ENCODE measurements around the gene AKT3.

Gene AKT3

GRCh38 chr1:243738020-243738419, 112.0 kb downstream of the AKT3 start:
- no peak overlapping the region for H3K4me3 ChIP-seq (ENCODE audit: low read depth, low read length)
- TF ChIP-seq CTCF (IDR thresholded peaks at IDR 0.05; ENCODE audit: control insufficient read depth, extremely low read depth, insufficient read depth): no peak
- DNase-seq (ENCODE audit: low read depth): no peak

- no peak for DNase-seq (ENCODE audit: low read depth)
- H3K4me3 ChIP-seq (ENCODE audit: low read depth, low read length): no peak overlapping the region
- TF ChIP-seq CTCF (IDR thresholded peaks at IDR 0.05; ENCODE audit: control insufficient read depth, extremely low read depth, insufficient read depth): no peak
These were observed 114.6 kb downstream of the AKT3 start for GRCh38 chr1:243735457-243735856.

GRCh38 chr1:243734308-243734695, 115.7 kb downstream of the AKT3 start:
- no peak overlapping the region for H3K4me3 ChIP-seq (ENCODE audit: low read depth, low read length)
- DNase-seq (ENCODE audit: low read depth): no peak
- no peak for TF ChIP-seq CTCF (IDR thresholded peaks at IDR 0.05; ENCODE audit: control insufficient read depth, extremely low read depth, insufficient read depth)

GRCh38 chr1:243733670-243734307, 116.3 kb downstream of the AKT3 start:
- no peak for TF ChIP-seq CTCF (IDR thresholded peaks at IDR 0.05; ENCODE audit: control insufficient read depth, extremely low read depth, insufficient read depth)
- no peak overlapping the region for H3K4me3 ChIP-seq (ENCODE audit: low read depth, low read length)
- DNase-seq (ENCODE audit: low read depth): no peak

GRCh38 chr1:243732637-243733036, 117.4 kb downstream of the AKT3 start:
- DNase-seq (ENCODE audit: low read depth): no peak
- TF ChIP-seq CTCF (IDR thresholded peaks at IDR 0.05; ENCODE audit: control insufficient read depth, extremely low read depth, insufficient read depth): no peak
- no peak overlapping the region for H3K4me3 ChIP-seq (ENCODE audit: low read depth, low read length)

- no peak overlapping the region for H3K4me3 ChIP-seq (ENCODE audit: low read depth, low read length)
These were observed 117.9 kb downstream of the AKT3 start for GRCh38 chr1:243731974-243732625.

More at GRCh38 chr1:243731974-243732625, 117.9 kb downstream of the AKT3 start:
- no peak for DNase-seq (ENCODE audit: low read depth)
- no peak for TF ChIP-seq CTCF (IDR thresholded peaks at IDR 0.05; ENCODE audit: control insufficient read depth, extremely low read depth, insufficient read depth)
